Left colon (tissue), 2 donors: ENCODE data around the gene MCC. TPM values are rescaled to one million over a fixed set of nuclear protein-coding genes. Genes with fewer than 3 reads are reported as not detected.

Source experiments
- ATAC-seq: fragments of 200-7000 bp; cut with Tn5 transposase; one replicate; pipeline ENCODE4 v1.9.1; 2020; ENCODE audit warnings: mild to moderate bottlenecking, moderate library complexity
- DNase-seq, 2 donors: peaks; one replicate each; pipeline ENCODE4 v3.0.0-alpha.2; 2020
- intact Hi-C, 2 donors: fragments of 100-400 bp; cut with DNase I in 1 of 2; cut with micrococcal nuclease in 1 of 2; formaldehyde crosslinking; loops; one replicate each; pipeline versions ENCODE4 v1.11.2 to v1.14.0; 2022; cut with DNase I, micrococcal nuclease
- total RNA-seq, 2 donors: library from RNA; stranded (reverse); fragmentation: NEBNext Ultra II Directional; extraction: Animal tissue kit (Norgen Biotek cat#: 25700); gene quantifications; one replicate each; pipeline ENCODE4 v1.2.1, GENCODE V29; 2021
- donor health status: DM: no; HTN: no; CAD: no.
- donor health status: DM: yes; HTN: yes; CAD: no.

The MCC gene
- total RNA-seq, 2 donors from 2014 or later = 1.9 to 4.3 TPM

DNA sequence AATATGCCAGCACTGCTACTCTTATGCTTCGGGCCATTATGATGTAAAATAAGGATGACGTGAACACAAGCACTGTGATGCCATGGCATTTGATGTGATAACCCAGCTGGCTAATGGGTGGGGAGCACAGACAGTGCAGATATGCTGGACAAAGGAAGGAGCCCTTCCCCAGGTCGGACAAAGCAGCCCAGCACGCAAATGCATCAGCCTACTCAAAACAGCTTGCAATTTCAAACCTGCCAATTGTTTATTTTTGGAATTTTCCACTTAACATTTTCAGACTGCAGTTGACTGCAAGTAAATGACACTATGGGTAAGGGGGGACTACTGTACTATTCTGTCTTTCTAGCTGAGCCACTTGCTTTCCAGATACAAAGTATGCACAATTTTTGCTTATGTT lies 330.4 kb downstream of the MCC start:
- intact Hi-C loops = no loop called here
- DNase-seq (no peak), ATAC-seq (no peak)

GRCh38 chr5:113156271-113156877 lies 331.9 kb downstream of the MCC start:
- DNase-seq (no peak), ATAC-seq (no peak)
- intact Hi-C loops = no loop called here

GRCh38 chr5:113153512-113154097 lies 334.6 kb downstream of the MCC start:
- no peak for DNase-seq
- intact Hi-C loops = no loop called here
- ATAC-seq = no peak

- no peak for ATAC-seq
- intact Hi-C loops = no loop called here
Measured at GRCh38 chr5:113152380-113152740, 335.9 kb downstream of the MCC start.

GRCh38 chr5:113151641-113152379 lies 336.4 kb downstream of the MCC start:
- intact Hi-C loops = no loop called here
- DNase-seq (no peak), ATAC-seq (no peak)

More at GRCh38 chr5:113152380-113152740, 335.9 kb downstream of the MCC start:
- no peak for DNase-seq

DNA sequence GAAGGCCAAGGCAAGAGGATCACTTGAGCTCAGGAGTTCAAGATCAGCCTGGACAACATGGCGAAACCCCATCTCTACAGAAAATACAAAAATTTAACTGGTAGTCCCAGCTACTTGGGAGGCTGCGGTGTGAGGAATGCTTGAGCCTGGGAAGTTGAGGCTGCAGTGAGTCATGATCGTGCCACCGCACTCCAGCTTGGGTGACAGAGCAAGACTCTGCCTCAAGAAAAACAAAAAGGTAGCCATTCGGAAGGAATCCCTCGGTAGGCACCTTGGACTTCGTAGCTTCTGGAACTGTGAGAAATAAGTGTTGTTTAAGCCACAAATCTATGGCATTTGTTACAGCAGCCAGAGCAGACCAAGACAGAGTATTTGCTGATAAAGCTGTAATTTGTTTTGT lies 337.4 kb downstream of the MCC start:
- no peak for ATAC-seq
- DNase-seq = no peak
- intact Hi-C loops = no loop called here

DNA sequence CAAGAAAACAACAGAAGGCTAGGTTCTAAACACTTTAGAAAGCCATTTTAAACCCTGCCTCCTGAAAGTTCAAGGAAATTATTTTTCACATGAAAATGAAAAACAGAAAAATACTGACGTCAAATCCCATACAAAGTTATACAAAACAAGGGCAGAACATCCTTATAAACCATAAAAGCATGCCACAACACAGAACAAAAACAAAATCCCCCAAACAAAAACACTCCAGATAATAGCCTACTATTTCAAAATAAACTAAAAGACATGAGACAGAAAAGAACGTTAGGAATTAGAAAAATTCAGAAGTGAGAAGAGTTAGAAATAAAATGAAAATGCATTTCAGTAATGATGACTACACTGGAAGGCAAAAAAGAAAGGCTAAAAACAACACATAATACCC lies 338.0 kb downstream of the MCC start:
- DNase-seq (no peak), ATAC-seq (no peak)
- intact Hi-C loops = no loop called here

GRCh38 chr5:113147537-113147936 lies 340.7 kb downstream of the MCC start:
- no peak for ATAC-seq
- no peak for DNase-seq

DNA sequence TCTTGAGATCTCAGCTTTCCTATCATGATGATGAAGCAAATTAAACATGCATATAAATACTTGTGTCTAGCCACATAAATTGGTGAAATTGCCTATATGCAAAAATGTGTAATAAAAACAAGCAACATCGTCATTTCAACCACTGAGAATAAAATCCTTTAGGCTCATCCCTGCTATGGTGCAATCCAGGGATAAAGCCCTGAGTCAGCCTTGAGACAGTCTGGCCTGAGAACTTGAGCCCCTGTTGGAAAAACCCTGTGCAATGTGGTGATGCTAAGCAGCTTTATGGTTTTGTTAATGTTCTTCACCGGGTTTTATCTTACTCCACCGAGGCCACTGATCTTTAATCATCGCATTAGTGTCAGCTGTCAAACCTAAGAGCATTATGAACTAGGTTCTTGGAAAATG lies 341.1 kb downstream of the MCC start:
- DNase-seq (no peak), ATAC-seq (no peak)
- intact Hi-C loops = no loop called here

More at GRCh38 chr5:113147537-113147936, 340.7 kb downstream of the MCC start:
- intact Hi-C loops = no loop called here

GRCh38 chr5:113145757-113146387 lies 342.4 kb downstream of the MCC start:
- no peak for ATAC-seq
- DNase-seq = no peak

DNA sequence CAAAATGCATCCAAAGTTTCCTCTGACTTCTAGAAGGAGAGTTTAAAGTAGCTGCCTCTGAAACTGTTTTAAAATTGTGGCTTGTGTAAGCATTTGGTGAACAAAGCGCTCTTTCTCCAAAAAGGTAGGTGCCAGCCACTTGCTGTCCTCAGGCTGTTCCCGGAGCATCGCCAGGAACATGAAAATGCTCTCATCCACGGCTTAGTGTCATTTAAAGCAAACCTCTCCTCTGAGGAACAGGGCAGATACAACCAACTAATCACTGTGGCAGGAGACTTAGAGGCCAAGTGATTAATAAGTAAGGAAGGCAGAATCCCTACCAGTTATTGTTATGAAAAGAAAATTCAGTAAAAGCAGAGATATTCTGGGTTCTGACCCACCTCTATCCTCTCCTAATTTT lies 346.1 kb downstream of the MCC start:
- no peak for ATAC-seq
- intact Hi-C loops = no loop called here
- DNase-seq = no peak

More at GRCh38 chr5:113145757-113146387, 342.4 kb downstream of the MCC start:
- intact Hi-C loops = no loop called here

DNA sequence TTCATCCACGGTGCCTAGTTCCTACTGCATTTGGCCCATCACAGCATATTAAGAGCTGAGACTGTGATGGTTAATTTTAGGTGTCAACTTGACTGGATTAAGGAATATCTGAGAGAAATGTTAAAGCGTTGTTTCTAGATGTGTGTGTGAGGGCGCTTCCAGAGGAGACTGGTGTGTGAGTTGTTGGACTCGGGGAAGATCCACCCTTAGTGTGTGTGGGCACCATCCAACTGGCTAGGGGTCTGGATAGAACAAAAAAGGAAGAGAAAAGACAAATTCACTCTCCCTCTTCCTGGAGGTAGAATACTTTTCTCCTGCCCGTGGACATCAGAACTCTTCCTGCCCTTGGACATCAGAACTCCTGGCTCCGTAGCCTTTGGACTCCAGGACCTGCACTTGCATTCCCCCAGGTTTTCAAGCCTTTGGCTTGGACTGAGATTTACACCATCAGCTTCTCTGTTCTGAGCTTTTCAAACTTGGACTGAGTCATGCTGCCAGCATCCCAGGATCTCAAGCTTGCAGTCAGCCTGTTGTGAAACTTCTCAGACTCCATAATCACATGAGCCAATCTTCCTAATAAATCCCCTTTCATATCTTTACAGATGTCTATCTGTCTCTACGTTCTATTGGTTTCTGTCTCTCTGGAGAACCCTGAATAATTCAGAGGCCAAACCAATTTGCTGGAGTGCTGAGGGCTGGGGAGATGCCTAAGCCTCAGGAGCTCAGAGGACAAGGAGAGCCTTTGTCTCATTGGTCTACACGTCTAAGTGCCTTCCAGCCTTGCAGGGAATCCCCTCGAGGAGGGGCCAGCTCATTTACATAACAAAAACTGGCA lies 347.2 kb downstream of the MCC start:
- DNase-seq (no peak), ATAC-seq (no peak)
- intact Hi-C loops = no loop called here

DNA sequence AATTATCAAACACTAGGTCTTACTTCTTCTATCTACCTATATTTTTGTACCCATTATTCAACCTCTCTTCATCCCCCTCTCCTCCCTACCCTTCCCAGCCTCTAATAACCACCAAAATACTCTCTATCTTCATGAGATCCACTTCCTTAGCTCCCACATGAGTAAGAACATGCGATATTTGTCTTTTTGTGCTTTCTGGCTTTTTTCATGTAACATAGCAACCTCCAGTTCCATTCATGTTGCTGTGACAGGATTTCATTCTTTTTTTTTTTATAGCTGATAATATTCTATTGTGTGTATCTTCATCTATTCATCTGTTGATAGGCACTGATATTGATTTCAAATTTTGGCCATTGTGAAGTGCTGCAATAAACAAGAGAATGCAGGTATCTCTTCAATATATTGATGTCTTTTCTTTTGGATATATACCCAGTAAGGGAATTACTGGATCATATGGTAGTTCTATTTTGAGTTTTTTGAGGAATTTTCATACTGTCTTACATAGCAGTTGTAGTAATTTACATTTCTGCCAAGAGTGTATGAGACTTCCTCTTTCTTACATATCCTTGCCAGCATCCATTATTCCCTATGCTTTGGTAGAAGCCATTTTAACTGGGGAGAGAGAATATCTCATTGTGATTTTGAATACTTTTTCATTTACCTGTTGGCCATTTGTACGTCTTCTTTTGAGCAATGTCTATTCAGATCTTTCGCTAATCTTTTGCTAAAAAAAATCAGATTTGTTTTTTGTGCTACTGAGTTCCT lies 354.9 kb downstream of the MCC start:
- no peak for ATAC-seq
- DNase-seq = no peak
- intact Hi-C loops = no loop called here

GRCh38 chr5:113132564-113132963 lies 355.7 kb downstream of the MCC start:
- intact Hi-C loops = no loop called here
- no peak for DNase-seq
- no peak for ATAC-seq

DNA sequence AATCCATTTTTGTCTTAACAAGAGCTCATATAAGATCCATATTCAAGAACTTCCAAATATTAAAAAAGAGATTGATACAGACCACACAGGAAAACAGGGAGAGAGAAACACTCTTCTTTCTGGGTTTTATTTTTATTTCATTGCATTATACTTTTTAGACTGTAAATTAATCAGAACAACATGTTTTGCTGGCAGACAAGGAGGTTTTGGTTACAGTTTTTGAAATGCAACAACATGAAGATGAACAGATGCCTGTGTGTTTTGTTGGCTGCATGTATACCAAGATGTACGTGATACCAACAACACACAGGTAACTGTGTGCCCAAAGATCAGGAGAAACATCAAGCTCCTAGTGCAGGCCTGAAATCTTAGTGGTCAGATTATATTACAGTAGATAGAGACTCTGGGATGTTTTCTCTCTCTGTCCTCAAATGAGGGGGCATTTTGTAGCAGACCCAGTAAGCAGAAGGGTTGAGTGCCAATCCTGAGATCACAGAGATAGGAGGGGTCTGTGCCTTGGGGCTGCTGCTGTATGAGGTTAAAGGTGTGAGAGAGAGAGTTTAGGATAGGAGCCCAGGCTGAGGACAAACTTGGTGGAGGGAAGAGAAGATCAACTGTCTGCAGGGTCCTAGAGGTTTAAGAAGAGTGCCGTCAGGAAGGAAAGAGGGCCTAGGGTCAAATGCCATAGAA lies 359.5 kb downstream of the MCC start:
- intact Hi-C loops = no loop called here
- DNase-seq (no peak), ATAC-seq (no peak)

- DNase-seq (no peak), ATAC-seq (no peak)
- intact Hi-C loops = no loop called here
Measured at GRCh38 chr5:113128082-113128481, 360.2 kb downstream of the MCC start.

GRCh38 chr5:113127021-113127420 lies 361.2 kb downstream of the MCC start:
- DNase-seq (no peak), ATAC-seq (no peak)
- intact Hi-C loops = no loop called here

- ATAC-seq = no peak
- intact Hi-C loops = no loop called here
- no peak for DNase-seq
Measured at GRCh38 chr5:113125371-113125770, 362.9 kb downstream of the MCC start.
